Stimulated activated CD4-positive, alpha-beta T cell treated with anti-CD3 and anti-CD28 coated beads, Interleukin-4, amount 100 ng/mL, for 24 hours (primary cell): ENCODE measurements around the gene B2M.
"Not testable (repeated sequence)": the region's sequence is repeated elsewhere in the genome, so short reads cannot be mapped to it uniquely, and the experiment has no call there.

Source experiments
- DNase-seq: peaks from one replicate; pipeline ENCODE4 v3.0.0-alpha.2; 2020

The B2M gene

DNA sequence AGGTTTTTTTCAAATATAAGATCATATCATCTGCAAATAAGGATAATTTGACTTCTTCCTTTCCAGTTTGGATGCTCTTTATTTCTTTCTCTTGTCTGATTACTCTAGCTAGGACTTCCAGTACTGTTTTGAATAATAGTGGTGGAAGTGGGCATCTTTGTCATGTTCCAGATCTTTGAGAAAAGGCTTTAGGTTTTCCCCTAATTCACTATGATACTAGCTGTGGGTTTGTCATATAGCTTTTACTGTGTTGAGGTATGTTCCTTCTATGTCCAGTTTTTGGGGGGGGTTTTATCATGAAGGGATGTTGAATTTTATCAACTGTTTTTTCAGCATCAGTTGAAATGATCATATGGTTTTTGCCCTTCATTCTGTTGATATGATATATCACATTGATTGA lies 10.6 kb upstream of the B2M start:
- not testable (repeated sequence) for DNase-seq

DNA sequence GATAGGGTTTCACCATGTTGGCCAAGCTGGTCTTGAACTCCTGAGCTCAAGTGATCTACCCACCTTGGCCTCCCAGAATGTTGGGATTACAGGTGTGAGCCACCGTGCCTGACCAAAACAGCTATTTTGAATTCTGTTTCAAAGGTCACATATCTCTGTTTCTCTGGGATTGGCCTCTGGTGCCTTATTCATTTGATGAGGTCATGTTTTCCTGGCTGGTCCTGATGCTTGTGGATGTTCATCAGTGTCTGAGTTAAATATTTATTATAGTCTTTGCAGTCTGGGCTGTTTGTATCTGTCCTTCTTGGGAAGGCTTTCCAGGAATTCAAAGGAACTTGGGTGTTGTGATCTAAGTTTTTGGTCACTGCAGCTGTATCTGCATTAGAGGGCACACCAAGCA lies 5.3 kb upstream of the B2M start:
- no peak for DNase-seq

DNA sequence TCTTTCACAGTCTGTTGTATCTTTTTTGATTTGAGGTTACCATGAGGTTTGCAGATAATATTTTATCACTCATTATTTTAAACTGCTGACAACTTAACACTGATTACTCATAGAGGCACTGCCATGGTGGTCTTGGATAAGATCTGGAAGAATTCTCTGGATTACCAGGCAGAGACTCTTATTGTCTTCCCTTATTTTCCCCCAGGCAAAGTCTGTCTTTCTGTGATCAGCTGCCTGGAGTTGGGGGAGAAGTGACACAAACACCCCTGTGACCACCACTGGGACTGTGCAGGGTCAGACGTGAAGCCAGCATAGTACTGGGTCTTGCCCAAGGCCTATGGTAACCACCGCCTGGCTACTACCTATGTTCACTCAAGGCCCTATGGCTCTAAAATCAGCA lies 4.9 kb upstream of the B2M start:
- no peak for DNase-seq

DNA sequence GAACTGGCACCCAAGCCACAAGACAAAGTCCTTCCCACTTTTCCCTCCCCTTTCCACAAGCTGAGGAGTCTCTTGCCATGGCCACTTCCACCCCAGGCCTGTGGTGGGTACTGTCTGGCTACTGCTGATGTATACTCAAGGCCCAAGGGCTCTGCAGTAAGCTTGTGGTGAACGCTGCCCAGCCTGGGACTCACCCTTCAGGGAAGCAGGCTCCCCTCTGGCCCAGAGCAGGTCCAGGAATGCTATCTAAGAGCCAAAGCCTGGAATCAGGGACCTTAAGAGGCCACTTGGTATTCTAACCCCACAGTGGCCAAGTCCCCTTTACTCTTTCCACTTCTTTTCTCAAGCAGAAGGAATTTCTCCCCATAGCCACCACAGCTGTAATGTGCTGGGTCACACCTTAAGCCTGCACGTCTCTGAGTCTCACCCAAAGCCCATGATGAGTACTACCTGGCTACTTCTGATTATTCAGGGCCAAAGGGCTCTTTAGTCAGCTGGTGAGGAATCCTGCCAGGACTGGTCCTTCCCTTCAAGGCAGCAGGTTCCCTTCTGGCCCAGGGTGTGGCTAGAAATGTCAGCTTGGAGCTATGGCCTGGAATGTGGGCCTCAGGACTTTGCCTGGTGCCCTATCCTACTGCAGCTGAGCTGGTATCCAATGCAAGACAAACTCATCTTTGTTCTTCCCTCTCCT lies 4.2 kb upstream of the B2M start:
- no peak for DNase-seq

DNA sequence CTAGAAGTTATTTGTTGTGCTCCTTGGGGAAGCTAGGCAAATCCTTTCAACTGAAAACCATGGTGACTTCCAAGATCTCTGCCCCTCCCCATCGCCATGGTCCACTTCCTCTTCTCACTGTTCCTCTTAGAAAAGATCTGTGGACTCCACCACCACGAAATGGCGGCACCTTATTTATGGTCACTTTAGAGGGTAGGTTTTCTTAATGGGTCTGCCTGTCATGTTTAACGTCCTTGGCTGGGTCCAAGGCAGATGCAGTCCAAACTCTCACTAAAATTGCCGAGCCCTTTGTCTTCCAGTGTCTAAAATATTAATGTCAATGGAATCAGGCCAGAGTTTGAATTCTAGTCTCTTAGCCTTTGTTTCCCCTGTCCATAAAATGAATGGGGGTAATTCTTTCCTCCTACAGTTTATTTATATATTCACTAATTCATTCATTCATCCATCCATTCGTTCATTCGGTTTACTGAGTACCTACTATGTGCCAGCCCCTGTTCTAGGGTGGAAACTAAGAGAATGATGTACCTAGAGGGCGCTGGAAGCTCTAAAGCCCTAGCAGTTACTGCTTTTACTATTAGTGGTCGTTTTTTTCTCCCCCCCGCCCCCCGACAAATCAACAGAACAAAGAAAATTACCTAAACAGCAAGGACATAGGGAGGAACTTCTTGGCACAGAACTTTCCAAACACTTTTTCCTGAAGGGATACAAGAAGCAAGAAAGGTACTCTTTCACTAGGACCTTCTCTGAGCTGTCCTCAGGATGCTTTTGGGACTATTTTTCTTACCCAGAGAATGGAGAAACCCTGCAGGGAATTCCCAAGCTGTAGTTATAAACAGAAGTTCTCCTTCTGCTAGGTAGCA lies 851 bp upstream of the B2M start:
- no peak for DNase-seq

DNA sequence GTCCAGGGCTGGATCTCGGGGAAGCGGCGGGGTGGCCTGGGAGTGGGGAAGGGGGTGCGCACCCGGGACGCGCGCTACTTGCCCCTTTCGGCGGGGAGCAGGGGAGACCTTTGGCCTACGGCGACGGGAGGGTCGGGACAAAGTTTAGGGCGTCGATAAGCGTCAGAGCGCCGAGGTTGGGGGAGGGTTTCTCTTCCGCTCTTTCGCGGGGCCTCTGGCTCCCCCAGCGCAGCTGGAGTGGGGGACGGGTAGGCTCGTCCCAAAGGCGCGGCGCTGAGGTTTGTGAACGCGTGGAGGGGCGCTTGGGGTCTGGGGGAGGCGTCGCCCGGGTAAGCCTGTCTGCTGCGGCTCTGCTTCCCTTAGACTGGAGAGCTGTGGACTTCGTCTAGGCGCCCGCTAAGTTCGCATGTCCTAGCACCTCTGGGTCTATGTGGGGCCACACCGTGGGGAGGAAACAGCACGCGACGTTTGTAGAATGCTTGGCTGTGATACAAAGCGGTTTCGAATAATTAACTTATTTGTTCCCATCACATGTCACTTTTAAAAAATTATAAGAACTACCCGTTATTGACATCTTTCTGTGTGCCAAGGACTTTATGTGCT lies 527 bp downstream of the B2M start:
- DNase-seq = peak; percentile 60

DNA sequence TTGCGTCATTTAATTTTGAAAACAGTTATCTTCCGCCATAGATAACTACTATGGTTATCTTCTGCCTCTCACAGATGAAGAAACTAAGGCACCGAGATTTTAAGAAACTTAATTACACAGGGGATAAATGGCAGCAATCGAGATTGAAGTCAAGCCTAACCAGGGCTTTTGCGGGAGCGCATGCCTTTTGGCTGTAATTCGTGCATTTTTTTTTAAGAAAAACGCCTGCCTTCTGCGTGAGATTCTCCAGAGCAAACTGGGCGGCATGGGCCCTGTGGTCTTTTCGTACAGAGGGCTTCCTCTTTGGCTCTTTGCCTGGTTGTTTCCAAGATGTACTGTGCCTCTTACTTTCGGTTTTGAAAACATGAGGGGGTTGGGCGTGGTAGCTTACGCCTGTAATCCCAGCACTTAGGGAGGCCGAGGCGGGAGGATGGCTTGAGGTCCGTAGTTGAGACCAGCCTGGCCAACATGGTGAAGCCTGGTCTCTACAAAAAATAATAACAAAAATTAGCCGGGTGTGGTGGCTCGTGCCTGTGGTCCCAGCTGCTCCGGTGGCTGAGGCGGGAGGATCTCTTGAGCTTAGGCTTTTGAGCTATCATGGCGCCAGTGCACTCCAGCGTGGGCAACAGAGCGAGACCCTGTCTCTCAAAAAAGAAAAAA lies 1.2 kb downstream of the B2M start:
- peak; percentile 79 for DNase-seq

DNA sequence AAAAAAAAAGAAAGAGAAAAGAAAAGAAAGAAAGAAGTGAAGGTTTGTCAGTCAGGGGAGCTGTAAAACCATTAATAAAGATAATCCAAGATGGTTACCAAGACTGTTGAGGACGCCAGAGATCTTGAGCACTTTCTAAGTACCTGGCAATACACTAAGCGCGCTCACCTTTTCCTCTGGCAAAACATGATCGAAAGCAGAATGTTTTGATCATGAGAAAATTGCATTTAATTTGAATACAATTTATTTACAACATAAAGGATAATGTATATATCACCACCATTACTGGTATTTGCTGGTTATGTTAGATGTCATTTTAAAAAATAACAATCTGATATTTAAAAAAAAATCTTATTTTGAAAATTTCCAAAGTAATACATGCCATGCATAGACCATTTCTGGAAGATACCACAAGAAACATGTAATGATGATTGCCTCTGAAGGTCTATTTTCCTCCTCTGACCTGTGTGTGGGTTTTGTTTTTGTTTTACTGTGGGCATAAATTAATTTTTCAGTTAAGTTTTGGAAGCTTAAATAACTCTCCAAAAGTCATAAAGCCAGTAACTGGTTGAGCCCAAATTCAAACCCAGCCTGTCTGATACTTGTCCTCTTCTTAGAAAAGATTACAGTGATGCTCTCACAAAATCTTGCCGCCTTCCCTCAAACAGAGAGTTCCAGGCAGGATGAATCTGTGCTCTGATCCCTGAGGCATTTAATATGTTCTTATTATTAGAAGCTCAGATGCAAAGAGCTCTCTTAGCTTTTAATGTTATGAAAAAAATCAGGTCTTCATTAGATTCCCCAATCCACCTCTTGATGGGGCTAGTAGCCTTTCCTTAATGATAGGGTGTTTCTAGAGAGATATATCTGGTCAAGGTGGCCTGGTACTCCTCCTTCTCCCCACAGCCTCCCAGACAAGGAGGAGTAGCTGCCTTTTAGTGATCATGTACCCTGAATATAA lies 2.0 kb downstream of the B2M start:
- no peak for DNase-seq

DNA sequence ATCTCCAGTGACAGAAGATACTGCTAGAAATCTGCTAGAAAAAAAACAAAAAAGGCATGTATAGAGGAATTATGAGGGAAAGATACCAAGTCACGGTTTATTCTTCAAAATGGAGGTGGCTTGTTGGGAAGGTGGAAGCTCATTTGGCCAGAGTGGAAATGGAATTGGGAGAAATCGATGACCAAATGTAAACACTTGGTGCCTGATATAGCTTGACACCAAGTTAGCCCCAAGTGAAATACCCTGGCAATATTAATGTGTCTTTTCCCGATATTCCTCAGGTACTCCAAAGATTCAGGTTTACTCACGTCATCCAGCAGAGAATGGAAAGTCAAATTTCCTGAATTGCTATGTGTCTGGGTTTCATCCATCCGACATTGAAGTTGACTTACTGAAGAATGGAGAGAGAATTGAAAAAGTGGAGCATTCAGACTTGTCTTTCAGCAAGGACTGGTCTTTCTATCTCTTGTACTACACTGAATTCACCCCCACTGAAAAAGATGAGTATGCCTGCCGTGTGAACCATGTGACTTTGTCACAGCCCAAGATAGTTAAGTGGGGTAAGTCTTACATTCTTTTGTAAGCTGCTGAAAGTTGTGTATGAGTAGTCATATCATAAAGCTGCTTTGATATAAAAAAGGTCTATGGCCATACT lies 4.0 kb downstream of the B2M start:
- DNase-seq = no peak

DNA sequence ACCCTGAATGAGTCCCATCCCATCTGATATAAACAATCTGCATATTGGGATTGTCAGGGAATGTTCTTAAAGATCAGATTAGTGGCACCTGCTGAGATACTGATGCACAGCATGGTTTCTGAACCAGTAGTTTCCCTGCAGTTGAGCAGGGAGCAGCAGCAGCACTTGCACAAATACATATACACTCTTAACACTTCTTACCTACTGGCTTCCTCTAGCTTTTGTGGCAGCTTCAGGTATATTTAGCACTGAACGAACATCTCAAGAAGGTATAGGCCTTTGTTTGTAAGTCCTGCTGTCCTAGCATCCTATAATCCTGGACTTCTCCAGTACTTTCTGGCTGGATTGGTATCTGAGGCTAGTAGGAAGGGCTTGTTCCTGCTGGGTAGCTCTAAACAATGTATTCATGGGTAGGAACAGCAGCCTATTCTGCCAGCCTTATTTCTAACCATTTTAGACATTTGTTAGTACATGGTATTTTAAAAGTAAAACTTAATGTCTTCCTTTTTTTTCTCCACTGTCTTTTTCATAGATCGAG lies 4.5 kb downstream of the B2M start:
- no peak for DNase-seq

DNA sequence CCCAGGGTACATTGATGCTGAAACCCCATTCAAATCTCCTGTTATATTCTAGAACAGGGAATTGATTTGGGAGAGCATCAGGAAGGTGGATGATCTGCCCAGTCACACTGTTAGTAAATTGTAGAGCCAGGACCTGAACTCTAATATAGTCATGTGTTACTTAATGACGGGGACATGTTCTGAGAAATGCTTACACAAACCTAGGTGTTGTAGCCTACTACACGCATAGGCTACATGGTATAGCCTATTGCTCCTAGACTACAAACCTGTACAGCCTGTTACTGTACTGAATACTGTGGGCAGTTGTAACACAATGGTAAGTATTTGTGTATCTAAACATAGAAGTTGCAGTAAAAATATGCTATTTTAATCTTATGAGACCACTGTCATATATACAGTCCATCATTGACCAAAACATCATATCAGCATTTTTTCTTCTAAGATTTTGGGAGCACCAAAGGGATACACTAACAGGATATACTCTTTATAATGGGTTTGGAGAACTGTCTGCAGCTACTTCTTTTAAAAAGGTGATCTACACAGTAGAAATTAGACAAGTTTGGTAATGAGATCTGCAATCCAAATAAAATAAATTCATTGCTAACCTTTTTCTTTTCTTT lies 5.8 kb downstream of the B2M start:
- no peak for DNase-seq

DNA sequence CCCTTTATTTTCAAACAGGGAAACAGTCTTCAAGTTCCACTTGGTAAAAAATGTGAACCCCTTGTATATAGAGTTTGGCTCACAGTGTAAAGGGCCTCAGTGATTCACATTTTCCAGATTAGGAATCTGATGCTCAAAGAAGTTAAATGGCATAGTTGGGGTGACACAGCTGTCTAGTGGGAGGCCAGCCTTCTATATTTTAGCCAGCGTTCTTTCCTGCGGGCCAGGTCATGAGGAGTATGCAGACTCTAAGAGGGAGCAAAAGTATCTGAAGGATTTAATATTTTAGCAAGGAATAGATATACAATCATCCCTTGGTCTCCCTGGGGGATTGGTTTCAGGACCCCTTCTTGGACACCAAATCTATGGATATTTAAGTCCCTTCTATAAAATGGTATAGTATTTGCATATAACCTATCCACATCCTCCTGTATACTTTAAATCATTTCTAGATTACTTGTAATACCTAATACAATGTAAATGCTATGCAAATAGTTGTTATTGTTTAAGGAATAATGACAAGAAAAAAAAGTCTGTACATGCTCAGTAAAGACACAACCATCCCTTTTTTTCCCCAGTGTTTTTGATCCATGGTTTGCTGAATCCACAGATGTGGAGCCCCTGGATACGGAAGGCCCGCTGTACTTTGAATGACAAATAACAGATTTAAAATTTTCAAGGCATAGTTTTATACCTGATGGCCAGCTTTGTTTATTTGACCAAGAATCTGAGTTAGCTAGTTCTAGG lies 7.0 kb downstream of the B2M start:
- no peak for DNase-seq

DNA sequence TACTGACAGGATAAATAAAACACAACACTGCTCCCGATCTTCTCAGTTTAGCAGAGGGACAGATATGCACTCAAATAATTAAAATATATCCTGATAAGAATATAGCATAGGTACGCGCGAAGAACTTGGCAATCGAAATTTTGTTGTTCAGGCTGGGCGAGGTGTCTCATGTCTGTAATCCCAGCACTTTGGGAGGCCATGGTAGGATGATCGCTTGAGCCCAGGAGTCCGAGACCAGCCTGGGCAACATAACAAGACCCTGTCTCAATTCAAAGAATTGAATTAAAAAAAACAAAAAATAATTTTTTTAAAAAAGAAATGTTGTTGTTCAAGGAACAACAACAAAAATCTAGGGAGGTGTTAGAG lies 7.6 kb downstream of the B2M start:
- no peak for DNase-seq

DNA sequence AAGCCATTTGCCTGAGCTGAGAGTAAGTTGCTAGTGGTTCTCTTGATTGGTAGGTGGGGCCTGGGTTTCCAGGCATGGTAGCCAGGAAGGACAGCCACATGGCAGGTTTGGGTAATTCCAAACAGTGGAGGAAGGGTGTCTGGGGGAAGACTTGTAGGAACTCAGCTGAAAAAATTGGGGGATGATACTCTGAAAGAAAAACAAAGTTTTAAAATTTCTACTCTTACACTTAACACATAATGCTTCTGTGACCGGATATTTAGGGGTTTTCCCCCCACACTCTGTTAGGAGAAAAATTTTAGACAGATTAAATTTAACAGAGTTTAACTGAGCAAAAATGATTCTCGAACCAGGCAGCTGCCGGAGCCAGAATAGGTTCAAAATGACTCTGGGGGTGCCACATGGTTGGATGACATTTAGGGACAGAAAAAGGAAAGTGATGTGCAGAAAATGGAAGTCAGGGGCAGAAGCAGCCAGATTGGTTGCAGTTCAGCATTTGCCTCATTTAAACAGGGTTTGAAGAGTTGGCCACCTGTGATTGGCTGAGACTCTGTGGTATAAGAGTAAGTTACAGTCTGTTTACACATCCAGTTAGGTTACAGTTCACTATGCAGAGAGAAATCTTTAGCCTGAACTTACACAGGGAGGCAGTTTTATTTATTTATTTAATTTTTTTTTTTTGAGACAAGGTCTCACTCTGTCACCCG lies 8.1 kb downstream of the B2M start:
- DNase-seq = peak; percentile 76

DNA sequence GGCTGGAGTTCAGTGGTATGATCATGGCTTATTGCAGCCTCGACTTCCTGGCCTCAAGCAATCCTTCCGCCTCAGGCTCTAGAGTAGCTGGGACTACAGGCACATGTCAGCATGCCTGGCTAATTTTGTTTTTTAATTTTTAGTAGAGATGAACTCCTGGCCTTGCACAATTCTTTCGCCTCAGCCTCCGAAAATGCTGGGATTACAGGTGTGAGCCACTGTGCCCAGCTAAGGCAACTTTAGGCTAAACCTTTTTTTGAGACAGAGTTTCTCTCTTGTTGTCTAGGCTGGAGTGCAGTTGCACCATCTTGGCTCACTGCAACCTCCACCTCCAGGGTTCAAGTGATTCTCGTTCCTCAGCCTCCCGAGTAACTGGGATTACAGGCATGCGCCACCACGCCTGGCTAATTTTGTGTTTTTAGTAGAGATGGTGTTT lies 8.7 kb downstream of the B2M start:
- not testable (repeated sequence) for DNase-seq

DNA sequence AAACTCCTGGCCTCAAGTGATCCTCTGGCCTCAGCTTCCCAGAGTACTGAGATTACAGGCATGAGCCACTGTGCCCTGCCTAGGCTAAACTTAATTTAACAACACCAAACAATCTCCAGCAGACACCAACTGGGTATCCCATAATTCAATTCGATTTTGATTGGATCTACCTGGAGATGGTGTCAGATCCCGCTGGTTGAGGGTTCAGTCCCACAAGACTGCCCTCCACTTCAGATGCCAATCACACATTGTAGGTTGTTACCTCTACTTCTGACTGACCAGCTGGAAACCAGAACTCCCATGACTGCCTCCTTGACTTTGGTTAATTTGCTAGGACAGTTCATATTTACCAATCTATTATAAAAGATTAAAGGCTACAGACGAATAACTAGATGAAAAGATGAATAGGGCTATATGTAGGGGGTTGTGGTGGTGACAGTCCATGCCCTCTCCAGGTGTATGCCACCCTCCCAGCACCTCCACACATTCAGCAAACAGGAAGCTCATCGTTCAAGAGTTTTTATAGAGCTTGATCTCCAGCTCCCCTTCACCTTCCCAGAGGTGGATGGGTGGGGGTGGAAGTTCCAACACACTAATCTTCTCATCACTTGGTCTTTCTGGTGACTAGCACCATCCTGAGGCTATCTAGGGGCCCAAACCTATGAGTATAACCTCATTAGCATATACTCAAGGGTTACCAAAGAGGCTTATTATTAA lies 9.3 kb downstream of the B2M start:
- DNase-seq = no peak

DNA sequence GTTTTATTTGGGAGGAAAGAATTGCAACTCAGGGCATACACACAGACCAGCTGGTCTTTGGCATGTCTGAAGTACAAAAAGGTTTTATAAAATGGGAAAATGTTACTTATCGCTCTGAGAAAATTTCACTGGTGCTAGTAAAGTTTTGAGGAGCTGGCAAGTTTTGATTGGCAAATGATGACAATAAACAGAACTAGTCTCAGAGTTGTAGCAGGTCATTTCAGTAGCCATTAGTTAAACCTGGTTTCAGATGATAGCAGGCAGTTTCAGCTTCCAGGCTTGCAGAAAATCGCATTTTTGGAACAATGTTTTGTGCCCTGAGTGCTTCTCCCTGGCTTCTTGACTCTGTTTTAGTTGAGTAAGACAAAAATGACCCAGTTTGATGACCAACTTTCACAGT lies 10.7 kb downstream of the B2M start:
- no peak for DNase-seq

DNA sequence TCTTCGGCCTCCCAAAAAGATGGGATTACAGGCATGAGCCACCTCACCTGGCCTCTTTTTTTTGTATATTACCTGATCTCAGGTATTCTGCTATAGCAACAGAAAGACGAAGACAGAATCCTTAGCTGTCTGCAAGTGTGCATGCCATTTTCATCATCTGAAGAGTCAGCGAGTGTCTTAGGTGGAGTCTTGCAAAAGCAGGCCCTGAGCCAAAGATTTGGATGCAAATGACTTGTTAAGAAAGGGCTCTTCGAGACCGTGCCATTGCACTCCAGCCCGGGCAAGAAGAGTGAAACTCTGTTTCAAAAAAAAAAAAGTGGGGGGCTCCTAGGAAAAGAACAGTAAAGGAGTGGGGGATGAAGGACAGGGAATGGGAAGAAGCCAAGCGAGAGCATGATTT lies 14.8 kb downstream of the B2M start:
- no peak for DNase-seq
